Subcutaneous adipose tissue (tissue), 4 donors: Measurements from ENCODE around the gene ZDHHC12. TPM values are rescaled to one million over a fixed set of nuclear protein-coding genes. Genes with fewer than 3 reads are reported as not detected.

Experiments
- total RNA-seq, 4 donors: library from RNA; depleted of rRNA; stranded (reverse); fragments of >200 nt; gene quantifications; one replicate each; pipeline ENCODE4 v1.1.0, GENCODE V29; 2016
- TF ChIP-seq, protein P1 (sequence below): fragments of 450-650 bp; IDR thresholded peaks from one replicate; pipeline ENCODE4 v1.5.1; 2016; ENCODE audit warnings: low read depth, mild to moderate bottlenecking, control low read depth, antibody characterized with exemption, moderate library complexity

The ZDHHC12 gene
- total RNA-seq, 4 donors from 2014 or later: 11.7 to 36.5 (median 27.0) TPM

DNA sequence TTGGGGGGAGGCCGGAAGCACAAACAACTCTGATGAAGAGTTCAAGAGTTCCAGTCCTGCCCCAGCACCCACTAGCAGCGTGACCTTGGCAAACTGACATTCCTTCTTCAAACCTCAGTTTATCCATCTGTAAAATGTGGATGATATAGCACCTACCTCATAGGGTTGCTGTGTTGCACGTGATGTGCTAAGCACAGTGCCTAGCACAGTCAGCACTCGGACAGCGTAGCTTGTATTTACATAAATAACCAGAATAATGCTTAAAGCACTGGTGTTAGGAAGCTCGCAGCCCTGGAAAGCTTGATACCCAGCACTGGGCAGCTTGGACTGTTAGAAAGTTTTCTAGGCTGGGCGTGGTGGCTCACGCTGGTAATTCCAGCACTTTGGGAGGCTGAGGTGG lies 16.5 kb downstream of the ZDHHC12 start:
- TF ChIP-seq, protein P1, sequence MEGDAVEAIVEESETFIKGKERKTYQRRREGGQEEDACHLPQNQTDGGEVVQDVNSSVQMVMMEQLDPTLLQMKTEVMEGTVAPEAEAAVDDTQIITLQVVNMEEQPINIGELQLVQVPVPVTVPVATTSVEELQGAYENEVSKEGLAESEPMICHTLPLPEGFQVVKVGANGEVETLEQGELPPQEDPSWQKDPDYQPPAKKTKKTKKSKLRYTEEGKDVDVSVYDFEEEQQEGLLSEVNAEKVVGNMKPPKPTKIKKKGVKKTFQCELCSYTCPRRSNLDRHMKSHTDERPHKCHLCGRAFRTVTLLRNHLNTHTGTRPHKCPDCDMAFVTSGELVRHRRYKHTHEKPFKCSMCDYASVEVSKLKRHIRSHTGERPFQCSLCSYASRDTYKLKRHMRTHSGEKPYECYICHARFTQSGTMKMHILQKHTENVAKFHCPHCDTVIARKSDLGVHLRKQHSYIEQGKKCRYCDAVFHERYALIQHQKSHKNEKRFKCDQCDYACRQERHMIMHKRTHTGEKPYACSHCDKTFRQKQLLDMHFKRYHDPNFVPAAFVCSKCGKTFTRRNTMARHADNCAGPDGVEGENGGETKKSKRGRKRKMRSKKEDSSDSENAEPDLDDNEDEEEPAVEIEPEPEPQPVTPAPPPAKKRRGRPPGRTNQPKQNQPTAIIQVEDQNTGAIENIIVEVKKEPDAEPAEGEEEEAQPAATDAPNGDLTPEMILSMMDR: no peak

GRCh38 chr9:128706671-128707381 lies 17.1 kb downstream of the ZDHHC12 start:
- TF ChIP-seq, protein P1: no peak

DNA sequence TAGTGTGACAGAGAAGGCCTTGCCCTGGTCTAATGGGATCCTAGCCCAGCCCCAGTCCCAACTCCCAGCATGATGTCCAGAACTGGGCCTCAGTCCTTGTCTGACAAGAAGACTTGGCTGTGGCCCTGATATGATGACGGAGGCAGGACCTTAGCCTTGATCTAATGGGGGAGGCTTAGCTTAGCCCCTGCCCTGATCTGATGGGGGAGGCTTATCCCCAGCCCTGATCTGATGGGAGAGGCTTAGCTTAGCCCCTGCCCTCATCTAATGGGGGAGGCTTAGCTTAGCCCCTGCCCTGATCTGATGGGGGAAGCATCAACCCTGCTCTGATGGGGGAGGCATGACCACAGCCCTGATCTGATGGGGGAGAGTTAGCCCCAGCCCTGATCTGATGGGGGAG lies 17.9 kb downstream of the ZDHHC12 start:
- TF ChIP-seq, protein P1: no peak

DNA sequence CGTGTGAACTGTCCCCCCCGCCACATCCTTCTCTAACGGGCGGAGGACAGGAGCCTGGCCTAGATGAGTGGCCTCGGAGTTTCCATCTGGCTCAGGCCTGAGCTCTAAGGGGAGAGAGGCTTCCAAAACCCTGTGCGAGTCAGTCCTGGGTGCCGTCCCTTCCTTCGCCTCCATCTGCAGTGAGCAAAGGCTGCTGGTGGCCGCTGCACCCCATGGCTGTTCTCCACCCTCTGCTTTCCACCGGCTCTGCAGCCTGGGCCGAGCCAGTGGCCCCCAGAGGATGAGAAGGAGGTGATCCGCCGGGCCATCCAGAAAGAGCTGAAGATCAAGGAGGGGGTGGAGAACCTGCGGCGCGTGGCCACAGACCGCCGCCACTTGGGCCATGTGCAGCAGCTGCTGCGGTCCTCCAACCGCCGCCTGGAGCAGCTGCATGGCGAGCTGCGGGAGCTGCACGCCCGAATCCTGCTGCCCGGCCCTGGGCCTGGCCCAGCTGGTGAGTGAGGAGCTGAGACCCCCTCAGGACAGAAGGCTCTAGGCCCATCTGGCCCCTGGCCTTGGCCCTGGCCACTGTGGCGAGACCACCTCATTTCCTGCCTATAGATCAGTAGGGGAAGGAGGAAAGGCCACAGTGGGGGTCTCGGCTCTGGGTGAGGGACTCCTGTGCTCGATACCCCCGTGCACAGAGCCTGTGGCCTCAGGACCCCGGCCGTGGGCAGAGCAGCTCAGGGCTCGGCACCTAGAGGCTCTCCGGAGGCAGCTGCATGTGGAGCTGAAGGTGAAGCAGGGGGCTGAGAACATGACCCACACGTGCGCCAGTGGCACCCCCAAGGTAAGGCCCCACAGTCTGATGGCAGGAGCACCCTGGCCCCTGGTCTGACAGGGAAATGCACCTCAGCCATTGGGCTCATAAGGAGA lies 18.6 kb downstream of the ZDHHC12 start:
- TF ChIP-seq, protein P1: no peak

GRCh38 chr9:128704356-128704670 lies 19.6 kb downstream of the ZDHHC12 start:
- TF ChIP-seq, protein P1: no peak

DNA sequence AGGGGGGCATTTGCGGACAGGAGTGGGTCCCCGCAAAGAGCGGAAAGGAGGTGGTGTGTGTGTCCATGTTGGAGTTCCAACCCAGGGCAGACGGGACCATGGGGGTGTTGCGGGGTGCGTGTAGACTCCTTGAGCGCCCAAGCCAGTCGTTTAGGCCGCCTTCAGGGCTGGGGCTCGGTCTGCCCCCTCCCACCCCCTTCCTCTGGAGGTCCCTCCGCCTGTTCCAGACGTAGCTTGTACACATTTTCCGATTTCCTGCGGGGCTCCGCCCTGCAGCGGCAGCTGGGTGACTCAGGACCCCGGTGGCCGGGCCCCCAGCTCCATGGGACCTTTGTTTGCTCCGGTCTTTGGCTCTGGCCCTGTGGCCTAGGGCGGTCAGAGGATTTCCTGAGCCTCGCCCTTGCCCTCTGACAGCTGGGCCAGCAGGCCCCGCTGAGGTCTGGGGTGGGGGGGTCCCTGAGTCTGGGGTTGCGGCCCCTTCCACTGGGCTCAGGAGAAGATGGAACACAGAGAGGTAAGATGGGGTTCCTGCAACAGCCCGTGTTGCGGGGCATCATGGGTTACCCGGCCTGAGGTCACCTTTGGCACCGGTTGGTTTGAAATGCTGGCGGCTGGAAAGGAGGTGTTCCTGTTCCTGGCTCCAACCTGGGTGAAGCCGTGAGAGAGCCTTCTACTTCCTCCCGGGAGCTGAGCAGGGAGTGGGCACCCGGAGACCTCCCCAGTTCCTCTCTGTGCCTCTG lies 20.1 kb downstream of the ZDHHC12 start:
- TF ChIP-seq, protein P1: no peak
